Measurements from ENCODE around the gene USP10. TPM values are rescaled to one million over a fixed set of nuclear protein-coding genes. Genes with fewer than 3 reads are reported as not detected.

USP10 gene
- total RNA-seq, result 53.8 TPM
- long read RNA-seq, transcript USP10-201 (14 exons, 3,009 nt), result major isoform, 48 of 103 reads
- long read RNA-seq, partial matches to known transcripts, result 22 of 103 reads
- long read RNA-seq, other reads (novel, unspliced or antisense), result 29 of 103 reads

GRCh38 chr16:84699712-84700445 is at the start of gene USP10:
TSS of gene USP10 (plus strand) at chr16:84700000. CDS start at chr16:84700091, 91 bp downstream.
- DNase-seq (ENCODE audit: low spot score), result peak; percentile 92
- intact Hi-C loops (cut with DNase I), result no loop called here

GRCh38 chr16:84650062-84650991 is 49.5 kb upstream of the USP10 start:
- DNase-seq (ENCODE audit: low spot score), result no peak
- intact Hi-C loops (cut with DNase I), result no loop called here

- DNase-seq (ENCODE audit: low spot score), result no peak
- intact Hi-C loops (cut with DNase I), result no loop called here
Observed at GRCh38 chr16:84652566-84652965, 47.2 kb upstream of the USP10 start.

GRCh38 chr16:84654238-84654637 is 45.6 kb upstream of the USP10 start:
- intact Hi-C loops (cut with DNase I), result no loop called here

GRCh38 chr16:84654998-84655397 is 44.8 kb upstream of the USP10 start:
- intact Hi-C loops (cut with DNase I), result no loop called here
- DNase-seq (ENCODE audit: low spot score), result no peak

More at GRCh38 chr16:84654238-84654637, 45.6 kb upstream of the USP10 start:
- DNase-seq (ENCODE audit: low spot score), result no peak

GRCh38 chr16:84656649-84657048 is 43.2 kb upstream of the USP10 start:
- no peak for DNase-seq (ENCODE audit: low spot score)
- intact Hi-C loops (cut with DNase I), result no loop called here

- DNase-seq (ENCODE audit: low spot score), result no peak
- intact Hi-C loops (cut with DNase I), result no loop called here
Observed at GRCh38 chr16:84657229-84657837, 42.5 kb upstream of the USP10 start.

- no peak for DNase-seq (ENCODE audit: low spot score)
- intact Hi-C loops (cut with DNase I), result no loop called here
Observed at GRCh38 chr16:84658690-84659089, 41.1 kb upstream of the USP10 start.

- DNase-seq (ENCODE audit: low spot score), result no peak
- intact Hi-C loops (cut with DNase I), result no loop called here
Observed at GRCh38 chr16:84659656-84660300, 40.0 kb upstream of the USP10 start.

- intact Hi-C loops (cut with DNase I), result no loop called here
- no peak for DNase-seq (ENCODE audit: low spot score)
Observed at GRCh38 chr16:84660973-84661372, 38.8 kb upstream of the USP10 start.

- DNase-seq (ENCODE audit: low spot score), result no peak
- intact Hi-C loops (cut with DNase I), result no loop called here
Observed at GRCh38 chr16:84661418-84662060, 38.3 kb upstream of the USP10 start.

GRCh38 chr16:84662471-84662870 is 37.3 kb upstream of the USP10 start:
- no peak for DNase-seq (ENCODE audit: low spot score)
- intact Hi-C loops (cut with DNase I), result no loop called here

- intact Hi-C loops (cut with DNase I), result no loop called here
- DNase-seq (ENCODE audit: low spot score), result no peak
Observed at GRCh38 chr16:84663433-84664101, 36.2 kb upstream of the USP10 start.

- no peak for DNase-seq (ENCODE audit: low spot score)
- intact Hi-C loops (cut with DNase I), result no loop called here
Observed at GRCh38 chr16:84665359-84665758, 34.4 kb upstream of the USP10 start.

- DNase-seq (ENCODE audit: low spot score), result no peak
- intact Hi-C loops (cut with DNase I), result no loop called here
Observed at GRCh38 chr16:84665843-84666242, 34.0 kb upstream of the USP10 start.

- intact Hi-C loops (cut with DNase I), result no loop called here
- no peak for DNase-seq (ENCODE audit: low spot score)
Observed at GRCh38 chr16:84667600-84668309, 32.0 kb upstream of the USP10 start.

GRCh38 chr16:84670063-84670462 is 29.7 kb upstream of the USP10 start:
- no peak for DNase-seq (ENCODE audit: low spot score)
- intact Hi-C loops (cut with DNase I), result no loop called here

Measured in cardiac septum (tissue), 1 donor.